GM23338 (cell line): ENCODE data around the gene MEGF6. TPM values are rescaled to one million over a fixed set of nuclear protein-coding genes. Genes with fewer than 3 reads are reported as not detected.

Experiments used
- ATAC-seq: fragments of 200-7000 bp; cut with Tn5 transposase; 3 replicates; pipeline ENCODE4 v1.9.1; 2020
- DNase-seq: peaks from one replicate; pipeline ENCODE4 v3.0.0-alpha.2; 2015; ENCODE audit warnings: low spot score
- H2AFZ ChIP-seq: fragments of 200-600 bp; sonication (generic); 2 replicates; pipeline ENCODE4 v1.8.0; 2016; ENCODE audit warnings: antibody characterized with exemption, mild to moderate bottlenecking, moderate library complexity
- H3F3A ChIP-seq: fragments of 200-600 bp; sonication (generic); replicated peaks from 2 replicates; pipeline ENCODE4 v1.8.0; 2017; ENCODE audit warnings: antibody characterized with exemption, mixed run types, low read depth
- H3K27ac ChIP-seq: fragments of 200-600 bp; sonication (generic); 2 replicates; pipeline ENCODE4 v1.6.1; 2016; ENCODE audit warnings: low read depth
- H3K27me3 ChIP-seq: fragments of 200-600 bp; sonication (generic); 2 replicates; pipeline ENCODE4 v1.8.0; 2016; ENCODE audit warnings: mild to moderate bottlenecking, mixed run types, moderate library complexity; ENCODE audit not compliant: insufficient read depth
- H3K36me3 ChIP-seq: fragments of 200-600 bp; sonication (generic); 2 replicates; pipeline ENCODE4 v1.8.0; 2016; ENCODE audit warnings: mild to moderate bottlenecking; ENCODE audit not compliant: insufficient read depth
- H3K4me1 ChIP-seq: fragments of 200-600 bp; sonication (generic); 2 replicates; pipeline ENCODE4 v1.8.0; 2016; ENCODE audit warnings: mild to moderate bottlenecking, moderate library complexity; ENCODE audit not compliant: insufficient read depth
- H3K4me2 ChIP-seq: fragments of 200-600 bp; sonication (generic); 2 replicates; pipeline ENCODE4 v1.7.1; 2017; ENCODE audit warnings: mixed run types
- H3K4me3 ChIP-seq: fragments of 200-600 bp; sonication (generic); 2 replicates; pipeline ENCODE4 v1.6.1; 2016; ENCODE audit warnings: mixed run types
- H3K79me2 ChIP-seq: fragments of 200-600 bp; sonication (generic); replicated peaks from 2 replicates; pipeline ENCODE4 v1.8.0; 2017; ENCODE audit warnings: mild to moderate bottlenecking; ENCODE audit not compliant: insufficient read depth
- H3K9me2 ChIP-seq: fragments of 200-600 bp; sonication (generic); 2 replicates; pipeline ENCODE4 v1.8.0; 2017; ENCODE audit not compliant: insufficient read depth
- H4K20me1 ChIP-seq: fragments of 200-600 bp; sonication (generic); replicated peaks from 2 replicates; pipeline ENCODE4 v1.8.0; 2017; ENCODE audit warnings: mild to moderate bottlenecking; ENCODE audit not compliant: insufficient read depth
- H3K27ac Mint-ChIP-seq: 2 replicates; pipeline ENCODE4 v1.8.0; 2020; ENCODE audit warnings: inconsistent platforms, mild to moderate bottlenecking, moderate library complexity, mixed read lengths
- H3K27me3 Mint-ChIP-seq: 3 replicates; pipeline ENCODE4 v1.8.0; 2022; ENCODE audit warnings: low read depth, mild to moderate bottlenecking, moderate library complexity, mixed read lengths, inconsistent platforms; ENCODE audit not compliant: insufficient read depth, poor library complexity
- H3K36me3 Mint-ChIP-seq: 3 replicates; pipeline ENCODE4 v1.8.0; 2021; ENCODE audit warnings: low read depth, mild to moderate bottlenecking, inconsistent platforms, moderate library complexity, mixed read lengths
- H3K4me1 Mint-ChIP-seq: 3 replicates; pipeline ENCODE4 v1.8.0; 2020; ENCODE audit warnings: mild to moderate bottlenecking, inconsistent platforms, mixed read lengths
- H3K4me3 Mint-ChIP-seq: 3 replicates; pipeline ENCODE4 v1.8.0; 2021; ENCODE audit warnings: moderate library complexity, mild to moderate bottlenecking, inconsistent platforms, mixed read lengths
- H3K9me3 Mint-ChIP-seq: 3 replicates; pipeline ENCODE4 v1.8.0; 2020; ENCODE audit warnings: moderate library complexity, mild to moderate bottlenecking, inconsistent platforms, mixed read lengths
- ETS1 ChIP-seq: IDR thresholded peaks from 2 replicates; pipeline ENCODE4 v1.6.1; 2016; ENCODE audit warnings: antibody characterized with exemption
- JUNB ChIP-seq: IDR thresholded peaks from one replicate; pipeline ENCODE4 v1.6.1; 2016; ENCODE audit warnings: antibody characterized with exemption; ENCODE audit not compliant: unreplicated experiment
- NANOG ChIP-seq: IDR thresholded peaks from 2 replicates; pipeline ENCODE4 v1.6.1; 2016; ENCODE audit warnings: antibody characterized with exemption, borderline replicate concordance
- STAT1 ChIP-seq: IDR thresholded peaks from one replicate; pipeline ENCODE4 v1.6.1; 2016; ENCODE audit warnings: antibody characterized with exemption; ENCODE audit not compliant: unreplicated experiment
- ZNF114 ChIP-seq: fragments of 250-450 bp; sonication (Bioruptor Pico); IDR thresholded peaks from 2 replicates; pipeline ENCODE4 v1.5.0; 2020; ENCODE audit warnings: mild to moderate bottlenecking, moderate library complexity
- ZNF331 ChIP-seq: fragments of 250-450 bp; sonication (Bioruptor Pico); IDR thresholded peaks from 2 replicates; pipeline ENCODE4 v1.5.0; 2020; ENCODE audit warnings: low read depth, mild to moderate bottlenecking, moderate library complexity
- ZNF462 ChIP-seq: fragments of 250-450 bp; sonication (Bioruptor Pico); IDR thresholded peaks from 2 replicates; pipeline ENCODE4 v1.5.0; 2020; ENCODE audit warnings: mild to moderate bottlenecking, moderate library complexity
- polyA plus RNA-seq: library from polyadenylated mRNA; unstranded; fragments of >200 nt; fragmentation: Nextera tagmentation; extraction: Ambion mirVana; gene quantifications from 2 replicates; pipeline ENCODE4 v1.2.1, GENCODE V29; 2016
- total RNA-seq: library from RNA; depleted of rRNA; stranded (reverse); fragments of >200 nt; shearing (Covaris generic); gene quantifications from 2 replicates; pipeline ENCODE4 v1.2.3, GENCODE V29; 2014
- TF ChIP-seq, protein P1 (sequence below): IDR thresholded peaks from one replicate; pipeline ENCODE4 v1.6.1; 2018; ENCODE audit warnings: antibody characterized with exemption; ENCODE audit not compliant: unreplicated experiment

MEGF6 gene
- total and polyA plus RNA-seq, 2 experiments from 2014 or later = 4.0 to 21.4 TPM

DNA sequence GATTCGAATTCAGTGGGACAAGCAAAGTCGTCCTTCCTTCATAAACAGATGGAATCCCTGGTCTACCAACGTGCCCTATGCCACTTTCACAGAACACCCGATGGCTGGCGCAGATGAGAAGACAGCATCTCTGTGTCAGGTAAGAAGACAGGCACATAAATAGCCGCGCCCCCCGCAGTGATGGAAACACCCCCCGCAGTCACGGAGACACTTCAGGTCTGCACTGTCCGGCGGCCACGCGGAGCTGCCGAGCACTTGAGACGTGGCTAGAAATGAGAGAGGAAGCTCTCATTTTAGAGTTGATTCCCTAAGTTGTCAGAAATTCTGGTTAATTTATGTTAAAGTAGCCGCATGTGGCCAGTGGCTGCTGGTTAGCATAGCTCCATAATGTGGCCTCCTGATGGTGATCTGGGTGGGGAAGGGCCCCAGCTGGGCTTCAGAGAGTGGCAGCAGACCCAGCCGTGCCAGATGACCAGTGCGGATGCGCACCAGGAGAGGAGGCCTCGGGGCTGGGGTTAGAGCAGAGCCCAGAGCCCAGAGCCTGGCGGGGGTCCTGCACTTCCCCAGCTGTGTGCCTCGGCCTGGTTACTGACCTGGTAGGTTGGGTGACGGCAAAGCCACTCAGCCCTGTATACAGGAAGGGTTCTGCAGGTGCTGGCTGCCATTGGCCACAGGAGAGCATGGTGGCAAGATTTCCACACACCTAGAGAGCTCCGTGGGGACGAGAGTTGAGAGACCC is 16.4 kb upstream of the MEGF6 start (continued):
- TF ChIP-seq, protein P1, sequence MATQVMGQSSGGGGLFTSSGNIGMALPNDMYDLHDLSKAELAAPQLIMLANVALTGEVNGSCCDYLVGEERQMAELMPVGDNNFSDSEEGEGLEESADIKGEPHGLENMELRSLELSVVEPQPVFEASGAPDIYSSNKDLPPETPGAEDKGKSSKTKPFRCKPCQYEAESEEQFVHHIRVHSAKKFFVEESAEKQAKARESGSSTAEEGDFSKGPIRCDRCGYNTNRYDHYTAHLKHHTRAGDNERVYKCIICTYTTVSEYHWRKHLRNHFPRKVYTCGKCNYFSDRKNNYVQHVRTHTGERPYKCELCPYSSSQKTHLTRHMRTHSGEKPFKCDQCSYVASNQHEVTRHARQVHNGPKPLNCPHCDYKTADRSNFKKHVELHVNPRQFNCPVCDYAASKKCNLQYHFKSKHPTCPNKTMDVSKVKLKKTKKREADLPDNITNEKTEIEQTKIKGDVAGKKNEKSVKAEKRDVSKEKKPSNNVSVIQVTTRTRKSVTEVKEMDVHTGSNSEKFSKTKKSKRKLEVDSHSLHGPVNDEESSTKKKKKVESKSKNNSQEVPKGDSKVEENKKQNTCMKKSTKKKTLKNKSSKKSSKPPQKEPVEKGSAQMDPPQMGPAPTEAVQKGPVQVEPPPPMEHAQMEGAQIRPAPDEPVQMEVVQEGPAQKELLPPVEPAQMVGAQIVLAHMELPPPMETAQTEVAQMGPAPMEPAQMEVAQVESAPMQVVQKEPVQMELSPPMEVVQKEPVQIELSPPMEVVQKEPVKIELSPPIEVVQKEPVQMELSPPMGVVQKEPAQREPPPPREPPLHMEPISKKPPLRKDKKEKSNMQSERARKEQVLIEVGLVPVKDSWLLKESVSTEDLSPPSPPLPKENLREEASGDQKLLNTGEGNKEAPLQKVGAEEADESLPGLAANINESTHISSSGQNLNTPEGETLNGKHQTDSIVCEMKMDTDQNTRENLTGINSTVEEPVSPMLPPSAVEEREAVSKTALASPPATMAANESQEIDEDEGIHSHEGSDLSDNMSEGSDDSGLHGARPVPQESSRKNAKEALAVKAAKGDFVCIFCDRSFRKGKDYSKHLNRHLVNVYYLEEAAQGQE = no peak
- TF ChIP-seq JUNB (no peak), ZNF114 (CRISPR knock-in tag) (no peak)

- Histone ChIP-seq H3K4me3 (peak overlapping the region; percentile 97), H3K36me3 (no peaks in the 10 kb centered on the region), H3K79me2 (peaks cover 5% of the 10 kb centered on the region; the same call in 1 of the 2 replicates), H3K4me2 (peak overlapping the region; percentile 93), H3K9me2 (no peaks in the 10 kb centered on the region), H3K4me1 (peaks cover 5% of the 10 kb centered on the region; the same call in 1 of the 2 replicates), H4K20me1 (no peaks in the 10 kb centered on the region), H3F3A (peaks cover 5% of the 10 kb centered on the region; the same call in 1 of the 2 replicates), H3K27ac (no peak overlapping the region), H3K27me3 (no peaks in the 10 kb centered on the region), H2AFZ (no peak overlapping the region)
- Mint-ChIP-seq H3K9me3 (no peaks in the 10 kb centered on the region; the same call in 2 of the 3 replicates), H3K4me3 (peak overlapping the region; percentile 87), H3K36me3 (peaks cover 31% of the 10 kb centered on the region), H3K27ac (no peak overlapping the region), H3K27me3 (peaks cover 9% of the 10 kb centered on the region), H3K4me1 (peaks cover 10% of the 10 kb centered on the region)
- ATAC-seq (no peak), DNase-seq (no peak)
- TF ChIP-seq JUNB (no peak), NANOG (no peak), ZNF331 (CRISPR knock-in tag) (no peak), STAT1 (no peak), ETS1 (no peak), ZNF462 (CRISPR knock-in tag) (no peak)
Measured at GRCh38 chr1:3626025-3626424, 14.7 kb upstream of the MEGF6 start.
